Stimulated activated CD8-positive, alpha-beta memory T cell treated with anti-CD3 and anti-CD28 coated beads, Interleukin-4, amount 100 ng/mL, for 48 hours (primary cell): ENCODE data around the gene CHRNB2.

Experiments
- DNase-seq: peaks from one replicate; pipeline ENCODE4 v3.0.0-alpha.2; 2020

Gene CHRNB2

GRCh38 chr1:154614247-154614646 is 46.7 kb downstream of the CHRNB2 start:
- DNase-seq, result no peak

GRCh38 chr1:154614901-154615300 is 47.3 kb downstream of the CHRNB2 start:
- DNase-seq, result no peak

DNA sequence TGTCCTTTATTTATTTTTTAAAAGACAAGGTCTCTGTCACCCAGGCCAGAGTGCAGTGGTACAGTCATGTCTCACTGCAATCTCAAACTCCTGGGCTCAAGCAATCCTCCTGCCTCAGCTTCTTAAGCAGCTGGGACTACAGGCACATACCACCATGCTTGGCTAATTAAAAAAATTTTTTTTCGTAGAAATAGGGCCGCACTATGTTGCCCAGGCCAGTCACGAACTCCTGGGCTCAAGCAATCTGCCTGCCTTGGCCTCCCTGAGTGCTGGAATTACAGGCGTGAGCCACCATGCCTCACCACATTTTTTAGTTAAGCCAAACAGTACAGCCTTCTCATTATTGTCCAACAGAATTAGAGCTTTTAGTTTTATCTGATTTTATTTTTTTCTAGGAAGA is 47.8 kb downstream of the CHRNB2 start:
- no peak for DNase-seq

DNA sequence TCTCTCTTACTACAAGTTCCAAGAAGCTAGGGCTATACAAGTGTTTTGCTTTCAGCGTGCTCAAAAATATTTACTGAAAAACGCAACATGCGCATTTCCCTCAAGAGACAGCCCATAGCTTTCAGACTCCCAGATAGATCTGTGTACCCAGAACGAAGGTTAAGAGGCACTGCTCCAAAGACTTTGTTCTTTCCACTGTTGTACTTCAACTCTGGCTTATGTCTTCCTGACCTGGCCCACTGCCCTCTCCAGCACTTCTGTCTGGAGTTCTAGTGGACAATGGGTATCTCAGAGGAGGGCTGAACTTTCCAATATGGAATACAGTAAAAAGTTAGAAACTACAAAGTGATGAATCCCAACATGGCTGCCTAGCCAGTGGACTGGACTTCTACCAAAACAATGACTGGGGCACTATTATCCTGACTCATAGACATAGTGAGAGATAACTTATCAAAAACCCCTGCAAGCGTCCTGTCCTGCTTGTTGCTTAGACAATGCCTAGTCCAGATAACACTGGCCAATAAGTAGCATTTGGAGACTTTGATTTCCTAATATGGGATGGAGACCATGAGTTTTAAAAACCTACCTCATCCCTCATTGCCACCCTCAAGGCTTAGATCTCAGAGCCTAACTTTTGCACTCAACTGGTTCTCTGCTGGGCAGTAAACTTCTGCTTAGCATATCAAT is 49.2 kb downstream of the CHRNB2 start:
- DNase-seq, result no peak

DNA sequence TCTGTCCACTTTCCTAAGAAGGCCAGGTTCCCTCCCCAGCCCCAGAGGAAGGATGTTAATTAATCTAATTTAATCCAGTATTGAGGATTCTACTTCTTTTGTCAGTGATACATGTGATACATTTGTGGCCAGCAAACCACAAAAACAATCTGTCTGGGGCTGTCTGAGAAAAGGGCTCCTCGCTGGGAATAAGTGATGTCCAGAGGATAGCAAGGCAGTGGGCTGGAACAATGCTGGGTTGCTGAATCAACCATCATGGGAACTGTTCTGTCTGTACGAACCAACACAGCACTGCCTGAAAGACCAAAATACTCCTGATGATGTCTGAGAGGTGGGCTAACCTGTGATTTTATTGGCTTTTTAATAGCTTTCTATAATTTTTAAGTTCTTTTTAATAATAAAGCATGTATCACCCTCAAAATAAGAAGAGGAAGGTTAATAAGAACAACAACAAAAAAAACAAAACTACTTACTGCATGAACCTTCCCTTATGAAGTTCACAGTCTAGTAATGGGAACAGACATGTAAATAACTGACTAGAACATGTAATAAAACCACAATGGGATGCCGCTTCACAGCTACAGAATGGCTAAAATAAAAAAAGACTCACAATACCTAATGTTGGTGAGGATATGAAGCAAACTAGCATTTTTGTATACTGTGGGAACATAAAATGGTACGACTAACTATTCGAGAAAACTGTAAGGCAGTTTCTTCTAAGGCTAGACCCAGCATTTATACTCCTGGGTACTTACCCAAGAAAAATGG is 51.8 kb downstream of the CHRNB2 start:
- no peak for DNase-seq

- DNase-seq, result no peak
Measured at GRCh38 chr1:154620751-154621150, 53.2 kb downstream of the CHRNB2 start.

DNA sequence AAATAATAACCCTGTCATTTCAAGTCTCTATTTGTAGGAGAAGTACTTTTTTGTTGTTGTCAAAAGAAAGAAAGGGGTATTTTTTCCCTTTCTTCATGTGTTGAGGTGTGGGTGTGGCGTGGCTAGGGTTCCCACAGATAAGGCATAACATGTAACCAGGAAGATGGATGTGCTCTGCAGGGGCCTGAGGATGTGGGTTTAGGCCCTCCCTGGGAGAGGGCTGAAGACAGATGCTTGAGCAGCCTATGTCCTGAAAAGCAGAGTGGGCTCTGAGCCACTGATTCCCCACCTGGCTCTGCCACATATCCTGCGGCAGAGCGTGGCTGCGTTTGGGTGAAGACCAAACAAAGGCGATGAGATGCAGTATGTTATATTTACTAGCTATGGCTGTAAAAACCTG is 54.3 kb downstream of the CHRNB2 start:
- DNase-seq, result no peak

DNA sequence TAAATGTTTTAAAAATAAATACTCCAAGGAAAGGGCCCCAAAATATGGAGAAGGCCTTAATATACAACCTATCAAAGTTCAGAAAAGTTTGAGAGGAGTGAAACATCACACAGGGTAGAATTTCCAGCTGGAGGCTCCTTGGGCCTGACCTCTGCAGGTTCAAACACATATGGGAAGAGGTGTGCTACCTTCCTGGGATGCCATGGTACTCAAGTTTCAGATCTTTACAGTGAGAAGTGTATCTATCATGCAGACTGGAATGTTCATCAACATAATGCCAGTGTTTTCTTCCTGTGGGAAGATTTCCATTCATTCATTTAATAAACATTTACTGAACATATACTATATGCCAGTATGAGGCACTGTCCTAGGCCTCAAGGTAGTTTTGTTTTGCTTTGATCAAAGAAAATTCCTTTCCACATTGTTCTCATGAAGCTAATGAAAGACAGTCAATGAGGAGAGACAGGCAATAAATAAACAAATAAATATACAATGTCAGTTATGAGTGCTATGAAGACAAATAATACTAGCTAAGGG is 55.0 kb downstream of the CHRNB2 start:
- no peak for DNase-seq

DNA sequence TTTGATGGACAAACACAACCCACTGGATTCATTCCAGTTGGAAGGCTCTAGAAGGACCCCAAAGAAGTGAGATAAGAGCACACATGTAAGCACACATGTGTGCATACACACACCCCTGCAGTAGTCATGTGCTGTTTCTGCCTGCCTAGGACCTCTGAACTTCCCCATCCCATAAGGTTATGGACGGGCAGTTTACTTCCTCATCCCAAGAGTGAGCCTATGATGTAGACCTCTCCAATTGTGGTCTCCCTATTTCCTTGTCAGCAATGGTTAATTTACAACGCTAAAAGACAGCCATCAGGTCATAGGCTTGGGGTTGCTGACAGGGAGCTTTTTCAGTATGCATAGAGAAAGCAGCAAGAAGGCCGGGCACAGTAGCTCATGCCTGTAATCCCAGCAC is 55.8 kb downstream of the CHRNB2 start:
- no peak for DNase-seq

- DNase-seq, result no peak
Measured at GRCh38 chr1:154624746-154625643, 57.4 kb downstream of the CHRNB2 start.

DNA sequence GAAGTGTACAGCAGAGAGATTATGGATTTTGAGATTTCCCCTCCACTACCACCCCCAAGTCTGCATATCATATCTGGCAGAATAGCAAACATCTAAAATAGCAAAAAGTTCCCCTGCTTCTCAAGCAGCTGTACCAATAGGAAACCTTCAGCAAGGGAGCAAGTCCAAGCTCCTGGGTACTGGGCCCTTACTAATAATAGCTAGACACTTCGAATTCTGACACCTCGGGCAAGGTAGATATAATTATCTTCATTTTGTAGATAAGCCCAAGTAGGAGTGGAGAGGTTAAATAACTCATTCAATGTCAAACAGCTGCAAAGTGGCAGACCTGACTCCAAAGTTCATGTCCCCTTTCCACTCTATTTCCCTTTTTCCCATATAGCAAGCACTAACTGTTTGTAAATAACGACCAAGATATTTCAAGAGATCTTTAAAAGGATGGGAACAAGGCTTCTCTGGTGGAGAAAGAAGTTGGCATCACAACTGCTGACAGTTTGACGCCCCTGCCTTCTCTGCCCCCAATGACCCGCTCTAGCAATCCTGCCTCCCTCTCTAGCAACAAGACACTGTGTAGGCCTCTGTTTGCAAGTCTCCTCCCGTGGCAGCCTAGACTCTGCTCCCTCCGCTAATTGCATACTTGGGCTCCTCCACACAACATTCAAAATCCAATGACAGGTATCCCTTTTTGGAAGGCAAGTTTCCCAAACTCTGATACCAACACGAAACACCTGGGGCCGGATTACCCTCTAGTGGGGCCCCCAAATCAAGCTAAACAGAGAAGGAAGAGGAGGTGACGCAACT is 59.1 kb downstream of the CHRNB2 start:
- no peak for DNase-seq

- DNase-seq, result peak; percentile 98
Measured at GRCh38 chr1:154627257-154628120, 59.9 kb downstream of the CHRNB2 start.

GRCh38 chr1:154628121-154628405 is 60.5 kb downstream of the CHRNB2 start:
- DNase-seq, result no peak

DNA sequence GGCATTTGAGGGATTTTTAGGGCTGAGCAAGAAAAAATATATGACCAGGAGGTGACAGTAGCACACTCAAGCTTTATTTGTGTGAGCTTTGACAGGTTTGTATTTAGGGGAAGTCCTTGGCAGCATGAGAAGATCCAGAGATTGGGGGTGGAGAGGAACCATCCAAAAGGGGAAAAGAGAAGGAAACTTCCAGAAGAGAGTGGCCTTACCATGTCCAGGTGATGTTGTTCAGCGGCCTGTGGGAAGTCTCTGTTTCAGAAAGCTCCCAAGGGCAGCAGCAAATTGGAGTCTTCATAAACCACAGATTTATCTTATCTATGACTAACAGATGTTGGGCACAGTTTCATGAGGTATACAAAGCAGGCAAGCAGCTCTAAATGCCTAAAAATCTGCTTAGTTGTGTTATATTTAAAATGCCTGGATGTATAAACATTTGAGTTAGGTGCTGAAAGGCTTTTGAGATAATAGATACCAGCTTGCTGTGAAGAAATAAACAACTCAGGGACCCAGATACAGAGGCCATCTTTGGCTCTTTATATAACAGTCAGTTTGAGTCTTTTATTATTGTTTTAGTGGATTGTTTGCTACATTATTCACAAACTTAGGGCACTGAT is 61.6 kb downstream of the CHRNB2 start:
- no peak for DNase-seq
